NB4 (cell line): ENCODE results near the gene IL1RN.

Experiments used
- DNase-seq: peaks from one replicate; pipeline ENCODE4 v3.0.0; 2010; ENCODE audit warnings: low read depth
- H3K4me3 ChIP-seq: one replicate; pipeline ENCODE4 v1.5.1; 2011; ENCODE audit warnings: mild to moderate bottlenecking, low read depth, low read length, moderate library complexity
- MYC ChIP-seq: IDR thresholded peaks from 2 replicates; pipeline ENCODE4 v1.6.1; 2011; ENCODE audit warnings: low read depth, low read length
- POLR2A ChIP-seq: IDR thresholded peaks from 2 replicates; pipeline ENCODE4 v1.6.1; 2011; ENCODE audit warnings: mild to moderate bottlenecking; ENCODE audit not compliant: insufficient read length; ENCODE audit errors: extremely low read depth
- TF ChIP-seq, protein P1 (sequence below): IDR thresholded peaks from 2 replicates; pipeline ENCODE4 v1.6.1; 2011; ENCODE audit warnings: low read depth, low read length
- TF ChIP-seq, protein P2 (sequence below): IDR thresholded peaks from one replicate; pipeline ENCODE4 v1.5.1; 2012; ENCODE audit warnings: low read depth, low read length

The IL1RN gene

DNA sequence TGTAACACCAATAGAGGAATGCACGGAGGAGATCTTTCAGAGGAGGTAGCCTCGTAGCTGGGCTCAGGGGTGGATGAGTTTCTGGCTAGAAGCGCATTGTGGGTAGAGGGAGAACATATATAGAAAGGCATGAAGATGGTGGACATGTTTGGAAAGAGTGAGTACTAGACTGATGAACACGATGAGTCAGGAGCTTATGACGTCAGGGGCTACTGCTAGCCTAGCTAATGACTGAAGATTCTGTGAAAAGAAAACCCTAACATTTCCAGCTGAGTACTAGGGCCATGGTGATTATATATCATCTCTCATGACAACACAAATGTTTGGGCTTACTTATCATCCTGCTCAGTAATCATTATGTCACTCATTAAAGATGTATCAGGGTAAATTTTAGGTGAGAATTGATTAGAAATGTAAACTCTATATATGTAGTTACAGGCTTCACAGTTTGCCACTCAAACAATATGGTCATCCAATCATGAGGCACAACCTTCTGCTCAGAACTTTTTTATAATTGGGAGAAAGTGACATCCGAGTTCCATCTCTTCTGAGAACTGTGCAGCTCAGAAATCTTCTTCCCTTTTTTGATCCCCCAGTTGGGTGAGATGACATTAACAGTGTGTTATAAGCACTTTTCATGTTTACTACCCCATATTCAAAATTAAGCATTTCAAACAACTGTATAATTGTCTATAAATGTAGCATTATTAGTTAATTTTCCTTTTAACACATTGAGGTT, 22.2 kb upstream of the IL1RN start:
- TF ChIP-seq, protein P1, sequence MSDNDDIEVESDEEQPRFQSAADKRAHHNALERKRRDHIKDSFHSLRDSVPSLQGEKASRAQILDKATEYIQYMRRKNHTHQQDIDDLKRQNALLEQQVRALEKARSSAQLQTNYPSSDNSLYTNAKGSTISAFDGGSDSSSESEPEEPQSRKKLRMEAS: no peak
- TF ChIP-seq, protein P2, sequence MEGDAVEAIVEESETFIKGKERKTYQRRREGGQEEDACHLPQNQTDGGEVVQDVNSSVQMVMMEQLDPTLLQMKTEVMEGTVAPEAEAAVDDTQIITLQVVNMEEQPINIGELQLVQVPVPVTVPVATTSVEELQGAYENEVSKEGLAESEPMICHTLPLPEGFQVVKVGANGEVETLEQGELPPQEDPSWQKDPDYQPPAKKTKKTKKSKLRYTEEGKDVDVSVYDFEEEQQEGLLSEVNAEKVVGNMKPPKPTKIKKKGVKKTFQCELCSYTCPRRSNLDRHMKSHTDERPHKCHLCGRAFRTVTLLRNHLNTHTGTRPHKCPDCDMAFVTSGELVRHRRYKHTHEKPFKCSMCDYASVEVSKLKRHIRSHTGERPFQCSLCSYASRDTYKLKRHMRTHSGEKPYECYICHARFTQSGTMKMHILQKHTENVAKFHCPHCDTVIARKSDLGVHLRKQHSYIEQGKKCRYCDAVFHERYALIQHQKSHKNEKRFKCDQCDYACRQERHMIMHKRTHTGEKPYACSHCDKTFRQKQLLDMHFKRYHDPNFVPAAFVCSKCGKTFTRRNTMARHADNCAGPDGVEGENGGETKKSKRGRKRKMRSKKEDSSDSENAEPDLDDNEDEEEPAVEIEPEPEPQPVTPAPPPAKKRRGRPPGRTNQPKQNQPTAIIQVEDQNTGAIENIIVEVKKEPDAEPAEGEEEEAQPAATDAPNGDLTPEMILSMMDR: no peak
- no peak for TF ChIP-seq MYC
- no peak for TF ChIP-seq POLR2A
- DNase-seq: no peak

DNA sequence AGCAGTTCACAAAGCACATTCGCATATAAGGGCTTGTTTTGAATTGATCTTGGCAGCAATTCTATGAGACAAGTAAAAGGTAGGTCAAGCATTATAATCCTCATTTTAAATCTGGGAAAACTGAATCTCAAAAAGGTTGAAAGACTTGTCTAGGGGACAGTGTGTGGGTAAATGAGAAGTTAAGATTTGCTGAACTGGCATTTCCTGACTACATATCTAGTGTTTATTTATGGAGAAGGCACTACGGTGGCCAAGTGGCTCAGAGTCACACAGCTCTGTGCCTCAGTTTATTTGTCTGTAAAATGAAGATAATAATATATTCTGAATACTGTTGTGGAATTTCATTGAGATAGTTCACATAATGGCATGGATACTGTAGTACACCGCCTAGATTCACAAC, 16.3 kb upstream of the IL1RN start:
- H3K4me3 ChIP-seq: no peak overlapping the region
- TF ChIP-seq, protein P1: no peak
- TF ChIP-seq MYC (no peak), POLR2A (no peak)
- TF ChIP-seq, protein P2: no peak
- DNase-seq: no peak

More for the DNA sequence above, 22.2 kb upstream of the IL1RN start:
- H3K4me3 ChIP-seq: no peak overlapping the region

DNA sequence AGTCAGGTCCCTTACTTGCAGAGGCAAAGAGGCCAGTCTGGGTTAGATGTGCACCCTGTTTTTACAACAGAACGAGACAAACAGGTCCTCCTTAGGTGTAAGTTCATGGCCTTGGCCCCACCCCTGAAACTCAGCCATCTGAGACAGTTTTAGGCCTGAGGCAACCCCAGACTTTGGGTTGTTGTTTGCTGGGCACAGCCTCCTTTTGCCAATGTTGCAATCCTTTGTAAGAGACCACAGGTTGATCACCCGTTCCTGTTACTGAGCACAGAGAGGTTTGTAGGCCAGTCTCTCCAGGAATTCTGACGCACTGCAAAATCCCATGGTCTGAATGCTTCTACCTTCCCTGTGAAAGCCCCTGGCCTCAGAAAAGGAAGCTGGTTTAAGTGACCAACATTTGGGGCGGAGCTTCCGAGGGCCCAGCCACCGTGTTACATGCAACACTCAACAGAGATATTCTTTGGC, 15.5 kb upstream of the IL1RN start:
- DNase-seq: peak; percentile 82
- no peak overlapping the region for H3K4me3 ChIP-seq
- TF ChIP-seq, protein P1: no peak
- TF ChIP-seq MYC (peak; percentile 26; the same call in 1 of the 2 replicates), POLR2A (no peak)
- TF ChIP-seq, protein P2: no peak

DNA sequence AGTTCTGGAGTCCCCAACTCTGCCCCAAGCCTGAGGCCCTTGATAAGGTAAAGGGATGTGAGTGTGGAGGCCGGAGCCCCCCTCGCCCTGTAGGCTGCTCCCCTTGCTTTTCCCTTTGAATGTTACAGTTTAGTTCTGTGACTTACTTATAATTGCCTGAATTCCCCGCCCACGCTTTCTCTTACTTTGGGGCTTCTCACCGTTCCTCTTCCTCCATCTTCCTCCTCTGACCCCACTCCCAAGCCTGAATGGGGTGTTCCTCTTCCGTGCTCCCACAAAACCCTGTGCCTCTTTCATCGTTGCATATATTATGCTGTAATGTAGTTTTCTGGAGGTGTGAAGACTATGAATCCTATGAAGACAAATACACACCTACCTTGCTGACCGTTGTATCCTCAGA, 15.0 kb upstream of the IL1RN start:
- TF ChIP-seq, protein P2: no peak
- TF ChIP-seq, protein P1: no peak
- TF ChIP-seq POLR2A: no peak
- TF ChIP-seq MYC: no peak
- no peak overlapping the region for H3K4me3 ChIP-seq
- no peak for DNase-seq

DNA sequence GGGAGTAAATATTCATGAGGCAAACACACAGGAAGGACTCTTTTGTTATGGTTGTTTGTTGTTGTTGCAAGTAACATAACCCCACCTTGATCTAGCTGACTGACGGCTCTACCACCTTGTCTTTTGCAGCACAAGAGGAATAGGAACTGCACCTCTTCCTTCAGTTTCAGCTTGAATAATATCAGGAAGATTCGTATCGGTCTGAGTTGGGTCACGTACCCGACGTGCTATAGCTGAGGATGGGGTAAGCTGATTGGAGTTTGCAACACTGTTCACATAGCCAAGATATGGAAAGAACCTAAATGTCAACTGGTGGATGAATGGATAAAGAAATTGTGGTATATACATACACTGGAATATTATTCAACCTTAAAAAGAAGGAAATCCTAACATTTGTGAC, 14.5 kb upstream of the IL1RN start:
- no peak for DNase-seq
- no peak overlapping the region for H3K4me3 ChIP-seq

More for the DNA sequence above, 14.5 kb upstream of the IL1RN start:
- TF ChIP-seq, protein P1: no peak
- TF ChIP-seq, protein P2: no peak
- no peak for TF ChIP-seq MYC
- TF ChIP-seq POLR2A: no peak
